ENCODE measurements around the gene MYBPHL.

- no peak for TF ChIP-seq CTCF (conservative IDR thresholded peaks at IDR 0.05 in 1 of 2, IDR thresholded peaks at IDR 0.05 in 1 of 2; ENCODE audit: extremely low read depth in 1 of 2, insufficient read depth in 1 of 2, low read depth in 1 of 2, low read length in 2 of 2)
- TF ChIP-seq EZH2 (IDR thresholded peaks at IDR 0.05; ENCODE audit: borderline replicate concordance, low read length): no peak
Measured at GRCh38 chr1:109314795-109315194, 8.0 kb upstream of the MYBPHL start.

All from mammary epithelial cell (primary cell).